ENCODE results near the gene PXYLP1. TPM values are rescaled to one million over a fixed set of nuclear protein-coding genes. Genes with fewer than 3 reads are reported as not detected.

Gene PXYLP1
- polyA plus RNA-seq, 1 donor from 2014 or later: 109 TPM

DNA sequence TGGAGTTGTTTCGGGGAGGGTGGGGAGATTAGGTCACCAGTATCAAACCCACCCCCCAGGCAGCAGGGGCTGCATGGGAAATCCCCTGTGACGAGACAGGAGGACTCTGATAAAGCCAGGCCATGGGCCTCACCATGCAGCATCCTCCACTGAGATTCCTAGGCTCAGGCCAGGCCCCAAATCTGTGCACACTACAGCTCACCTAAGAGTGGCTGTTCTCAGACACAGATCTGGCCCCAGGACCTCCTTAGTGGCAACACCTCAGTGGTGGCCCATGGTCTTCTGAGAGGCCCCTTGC is 29.0 kb downstream of the PXYLP1 start:
- no peak overlapping the region for H2AFZ ChIP-seq (ENCODE audit: low read depth, low read length)
- no peaks in the 10 kb centered on the region for H3K27me3 ChIP-seq (ENCODE audit: insufficient read depth, low read depth, low read length)
- TF ChIP-seq MXI1 (conservative IDR thresholded peaks at IDR 0.05; ENCODE audit: poor library complexity, severe bottlenecking): no peak
- TF ChIP-seq RAD21 (conservative IDR thresholded peaks at IDR 0.05): no peak
- no peak for TF ChIP-seq TAF1 (IDR thresholded peaks at IDR 0.05; ENCODE audit: low read depth)
- no peak for TF ChIP-seq EZH2 (IDR thresholded peaks at IDR 0.05; ENCODE audit: borderline replicate concordance, insufficient read depth, low read length, poor library complexity, severe bottlenecking)
- no peak for TF ChIP-seq EP300 (conservative IDR thresholded peaks at IDR 0.05; ENCODE audit: poor library complexity, severe bottlenecking)
- TF ChIP-seq, protein P1, sequence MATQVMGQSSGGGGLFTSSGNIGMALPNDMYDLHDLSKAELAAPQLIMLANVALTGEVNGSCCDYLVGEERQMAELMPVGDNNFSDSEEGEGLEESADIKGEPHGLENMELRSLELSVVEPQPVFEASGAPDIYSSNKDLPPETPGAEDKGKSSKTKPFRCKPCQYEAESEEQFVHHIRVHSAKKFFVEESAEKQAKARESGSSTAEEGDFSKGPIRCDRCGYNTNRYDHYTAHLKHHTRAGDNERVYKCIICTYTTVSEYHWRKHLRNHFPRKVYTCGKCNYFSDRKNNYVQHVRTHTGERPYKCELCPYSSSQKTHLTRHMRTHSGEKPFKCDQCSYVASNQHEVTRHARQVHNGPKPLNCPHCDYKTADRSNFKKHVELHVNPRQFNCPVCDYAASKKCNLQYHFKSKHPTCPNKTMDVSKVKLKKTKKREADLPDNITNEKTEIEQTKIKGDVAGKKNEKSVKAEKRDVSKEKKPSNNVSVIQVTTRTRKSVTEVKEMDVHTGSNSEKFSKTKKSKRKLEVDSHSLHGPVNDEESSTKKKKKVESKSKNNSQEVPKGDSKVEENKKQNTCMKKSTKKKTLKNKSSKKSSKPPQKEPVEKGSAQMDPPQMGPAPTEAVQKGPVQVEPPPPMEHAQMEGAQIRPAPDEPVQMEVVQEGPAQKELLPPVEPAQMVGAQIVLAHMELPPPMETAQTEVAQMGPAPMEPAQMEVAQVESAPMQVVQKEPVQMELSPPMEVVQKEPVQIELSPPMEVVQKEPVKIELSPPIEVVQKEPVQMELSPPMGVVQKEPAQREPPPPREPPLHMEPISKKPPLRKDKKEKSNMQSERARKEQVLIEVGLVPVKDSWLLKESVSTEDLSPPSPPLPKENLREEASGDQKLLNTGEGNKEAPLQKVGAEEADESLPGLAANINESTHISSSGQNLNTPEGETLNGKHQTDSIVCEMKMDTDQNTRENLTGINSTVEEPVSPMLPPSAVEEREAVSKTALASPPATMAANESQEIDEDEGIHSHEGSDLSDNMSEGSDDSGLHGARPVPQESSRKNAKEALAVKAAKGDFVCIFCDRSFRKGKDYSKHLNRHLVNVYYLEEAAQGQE (IDR thresholded peaks at IDR 0.05; ENCODE audit: borderline replicate concordance): no peak
- H3K4me3 ChIP-seq (ENCODE audit: low read length): no peak overlapping the region
- H3K9ac ChIP-seq (ENCODE audit: low read length): no peak overlapping the region
- H3K4me2 ChIP-seq (ENCODE audit: low read length): no peak overlapping the region
- no peaks in the 10 kb centered on the region for H3K9me2 ChIP-seq (ENCODE audit: insufficient read depth, low read length)
- no peak overlapping the region for H3K27ac ChIP-seq (ENCODE audit: low read length)
- no peaks in the 10 kb centered on the region for H3F3A ChIP-seq (ENCODE audit: insufficient read depth, low read length, poor library complexity, severe bottlenecking)
- H3K79me2 ChIP-seq (replicated peaks; ENCODE audit: insufficient read depth, low read length): no peaks in the 10 kb centered on the region
- peaks cover 3% of the 10 kb centered on the region for H3K36me3 ChIP-seq (ENCODE audit: insufficient read depth, low read length)
- H3K9me3 ChIP-seq (ENCODE audit: low read length): no peaks in the 10 kb centered on the region
- no peaks in the 10 kb centered on the region for H4K20me1 ChIP-seq (ENCODE audit: insufficient read depth)

DNA sequence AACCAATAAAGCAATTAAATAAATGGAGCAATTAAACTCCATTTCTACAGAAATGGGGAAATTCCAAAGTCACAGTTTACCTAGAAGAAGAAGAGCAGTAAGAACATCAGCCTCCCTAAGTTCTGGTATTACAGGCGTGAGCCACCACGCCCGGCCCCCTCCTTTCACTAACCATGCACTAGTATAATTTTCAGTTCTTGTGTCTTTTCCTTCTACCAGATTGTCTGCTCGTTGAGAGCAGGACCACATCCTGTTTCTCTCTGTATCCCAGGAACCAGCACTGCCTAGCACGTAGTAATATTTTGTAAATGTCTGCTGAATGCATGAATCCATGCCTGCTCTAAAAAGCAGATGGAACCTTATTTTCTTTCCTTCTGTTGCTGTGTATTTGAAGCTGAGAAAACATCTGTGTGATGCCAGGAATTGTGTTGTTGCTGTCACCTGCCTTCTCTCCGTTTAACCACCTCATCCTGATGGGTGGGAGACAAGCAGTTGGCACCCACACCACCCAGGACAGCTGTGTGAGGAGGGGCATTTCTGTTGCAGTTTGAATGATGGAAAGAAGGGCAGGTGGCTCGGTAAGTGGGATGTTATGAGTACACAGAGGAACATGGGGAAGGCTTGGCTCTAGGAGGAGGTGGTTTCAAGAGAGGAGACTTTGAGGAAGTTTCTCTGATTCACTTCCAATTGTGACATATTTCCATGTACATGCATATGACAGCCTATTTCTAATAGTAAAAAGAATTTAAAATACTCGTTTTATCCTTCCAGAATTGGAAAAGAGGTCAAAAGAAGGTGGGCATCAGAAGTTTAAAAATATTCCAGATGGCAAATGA is 30.1 kb downstream of the PXYLP1 start:
- Histone ChIP-seq H3K4me2 (ENCODE audit: low read length) (no peak overlapping the region), H4K20me1 (ENCODE audit: insufficient read depth) (no peaks in the 10 kb centered on the region), H3K79me2 (replicated peaks; ENCODE audit: insufficient read depth, low read length) (no peaks in the 10 kb centered on the region), H3K9me3 (ENCODE audit: low read length) (no peaks in the 10 kb centered on the region), H3F3A (ENCODE audit: insufficient read depth, low read length, poor library complexity, severe bottlenecking) (no peaks in the 10 kb centered on the region), H3K4me3 (ENCODE audit: low read length) (no peak overlapping the region), H2AFZ (ENCODE audit: low read depth, low read length) (no peak overlapping the region), H3K9me2 (ENCODE audit: insufficient read depth, low read length) (no peaks in the 10 kb centered on the region), H3K27me3 (ENCODE audit: insufficient read depth, low read depth, low read length) (no peaks in the 10 kb centered on the region), H3K9ac (ENCODE audit: low read length) (no peak overlapping the region), H3K36me3 (ENCODE audit: insufficient read depth, low read length) (no peaks in the 10 kb centered on the region), H3K27ac (ENCODE audit: low read length) (no peak overlapping the region)
- TF ChIP-seq, protein P1 (IDR thresholded peaks at IDR 0.05; ENCODE audit: borderline replicate concordance): no peak
- TF ChIP-seq EP300 (conservative IDR thresholded peaks at IDR 0.05; ENCODE audit: poor library complexity, severe bottlenecking) (no peak), SMC3 (conservative IDR thresholded peaks at IDR 0.05; ENCODE audit: poor library complexity) (no peak), EZH2 (IDR thresholded peaks at IDR 0.05; ENCODE audit: borderline replicate concordance, insufficient read depth, low read length, poor library complexity, severe bottlenecking) (no peak)

Data from neural cell (in vitro differentiated cells).